B cell (primary cell): ENCODE results near the gene FAM3D. TPM values are rescaled to one million over a fixed set of nuclear protein-coding genes. Genes with fewer than 3 reads are reported as not detected.

ENCODE experiments used
- ATAC-seq: fragments of 200-7000 bp; cut with Tn5 transposase; one replicate; pipeline ENCODE4 v1.10.0; 2021; ENCODE audit warnings: low read depth, mild to moderate bottlenecking, moderate number of reproducible peaks, moderate library complexity
- CTCF ChIA-PET: fragments of 350-600 bp; sonication (Branson Sonifier 250); formaldehyde crosslinking; loops from one replicate; lab custom pipeline; 2021; ENCODE audit warnings: antibody characterized with exemption, inconsistent platforms; lab: Charles Lee
- POLR2A ChIA-PET: fragments of 350-600 bp; sonication (Branson Sonifier 250); formaldehyde crosslinking; loops from one replicate; lab custom pipeline; 2021; ENCODE audit warnings: antibody characterized with exemption; lab: Charles Lee
- DNase-seq: peaks from one replicate; pipeline ENCODE4 v3.0.0; 2013
- H2AFZ ChIP-seq: 2 replicates; pipeline ENCODE4 v1.6.1; 2012; ENCODE audit warnings: mild to moderate bottlenecking, low read depth, low read length; ENCODE audit not compliant: insufficient read depth, poor library complexity, severe bottlenecking
- H3K27ac ChIP-seq, 2 donors: 1 replicate in 1 of 2; 2 replicates in 1 of 2; pipeline ENCODE4 v1.5.1; 2012 to 2013; ENCODE audit warnings: low read length in 2 of 2, mild to moderate bottlenecking in 2 of 2, moderate library complexity in 1 of 2
- H3K27me3 ChIP-seq, 4 experiments: fragments of 200-600 bp in 1 of 4; sonication (generic) in 1 of 4; replicated peaks in 1 of 4; 1 replicate in 2 of 4; 2 replicates in 2 of 4; pipeline versions ENCODE4 v1.6.1 to v1.7.0; 2013 to 2016; ENCODE audit warnings: low read length in 3 of 4, mild to moderate bottlenecking in 2 of 4, mixed read lengths in 1 of 4, moderate library complexity in 1 of 4; ENCODE audit not compliant: insufficient read depth in 4 of 4, control insufficient read depth in 3 of 4; ENCODE audit errors: control extremely low read depth in 1 of 4
- H3K36me3 ChIP-seq, 2 experiments: replicated peaks in 1 of 2; 1 replicate in 1 of 2; 2 replicates in 1 of 2; pipeline versions ENCODE4 v1.6.1 to v1.7.1; 2013; ENCODE audit warnings: low read length in 1 of 2; ENCODE audit not compliant: insufficient read depth in 2 of 2, control insufficient read depth in 1 of 2; ENCODE audit errors: control extremely low read depth in 1 of 2, extremely low read depth in 1 of 2
- H3K4me1 ChIP-seq, 2 donors: fragments of 200-600 bp in 1 of 2; sonication (generic) in 1 of 2; 1 replicate in 1 of 2; 2 replicates in 1 of 2; pipeline versions ENCODE4 v1.5.1 to v1.6.1; 2013 to 2017; ENCODE audit warnings: low read length in 2 of 2; ENCODE audit not compliant: control insufficient read depth in 2 of 2, insufficient read depth in 2 of 2
- H3K4me2 ChIP-seq: replicated peaks from 2 replicates; pipeline ENCODE3; 2012; ENCODE audit warnings: mild to moderate bottlenecking, low read depth, low read length; ENCODE audit not compliant: poor library complexity, severe bottlenecking
- H3K4me3 ChIP-seq, 5 experiments: fragments of 200-600 bp in 1 of 5; sonication (generic) in 1 of 5; 1 replicate in 3 of 5; 2 replicates in 2 of 5; pipeline versions ENCODE4 v1.5.1 to v1.7.0; 2011 to 2016; ENCODE audit warnings: low read length in 4 of 5, mild to moderate bottlenecking in 4 of 5, low read depth in 2 of 5, control low read depth in 1 of 5, moderate library complexity in 1 of 5; ENCODE audit not compliant: insufficient read depth in 1 of 5; ENCODE audit errors: control extremely low read depth in 1 of 5, extremely low read depth in 1 of 5
- H3K79me2 ChIP-seq: fragments of 200-600 bp; sonication (generic); one replicate; pipeline ENCODE4 v1.6.0; 2016; ENCODE audit warnings: low read length; ENCODE audit not compliant: control insufficient read depth, insufficient read depth
- H3K9ac ChIP-seq: fragments of 200-600 bp; sonication (generic); 2 replicates; pipeline ENCODE4 v1.6.1; 2017; ENCODE audit warnings: mild to moderate bottlenecking, low read length, moderate library complexity
- H3K9me3 ChIP-seq, 3 donors: one replicate each; pipeline versions ENCODE4 v1.6.1 to v1.7.1; 2013; ENCODE audit warnings: low read length in 2 of 3; ENCODE audit not compliant: control insufficient read depth in 2 of 3, insufficient read depth in 1 of 3; ENCODE audit errors: control extremely low read depth in 1 of 3
- H4K20me1 ChIP-seq: 2 replicates; pipeline ENCODE4 v1.6.0; 2012; ENCODE audit warnings: mild to moderate bottlenecking, low read length; ENCODE audit not compliant: insufficient read depth, control insufficient read depth, poor library complexity, severe bottlenecking
- H3K27ac Mint-ChIP-seq: one replicate; pipeline ENCODE4 v1.8.0; 2021; ENCODE audit warnings: mixed read lengths
- H3K27me3 Mint-ChIP-seq: one replicate; pipeline ENCODE4 v1.8.0; 2021; ENCODE audit warnings: mixed read lengths
- H3K4me1 Mint-ChIP-seq: one replicate; pipeline ENCODE4 v1.8.0; 2021; ENCODE audit warnings: mixed read lengths
- H3K4me3 Mint-ChIP-seq: one replicate; pipeline ENCODE4 v1.8.0; 2021; ENCODE audit warnings: mixed read lengths
- H3K9me3 Mint-ChIP-seq: one replicate; pipeline ENCODE4 v1.8.0; 2022; ENCODE audit warnings: mixed read lengths; ENCODE audit not compliant: insufficient read depth
- CTCF ChIP-seq: fragments of 200-600 bp; IDR thresholded peaks from one replicate; pipeline ENCODE4 v1.8.0; 2022; ENCODE audit warnings: antibody characterized with exemption, mild to moderate bottlenecking
- EZH2 ChIP-seq: IDR thresholded peaks from 2 replicates; pipeline ENCODE4 v1.6.1; 2012; ENCODE audit warnings: borderline replicate concordance, low read depth, mild to moderate bottlenecking, moderate library complexity, low read length; ENCODE audit not compliant: insufficient read depth, poor library complexity, severe bottlenecking
- WGBS: methylation state at CpG from one replicate; pipeline ENCODE4 v1.1.5; 2013; ENCODE audit warnings: missing lambda C conversion rate; ENCODE audit not compliant: insufficient coverage; 5-methylcytosine and 5-hydroxymethylcytosine counted together
- intact Hi-C: fragments of 100-400 bp; cut with micrococcal nuclease; formaldehyde crosslinking; loops from one replicate; pipeline ENCODE4 v1.10.0; 2022
- polyA plus RNA-seq: library from polyadenylated mRNA; depleted of rRNA; stranded (reverse); fragments of >200 nt; gene quantifications from 2 replicates; pipeline ENCODE4 v1.2.3, GENCODE V29; 2012
- total RNA-seq, 2 donors: library from RNA; stranded (reverse); fragments of 120-200 nt in 1 of 2; gene quantifications; 1 replicate in 1 of 2; 2 replicates in 1 of 2; pipeline versions ENCODE4 v1.2.3 to v1.2.4, GENCODE V29; 2013 to 2022

The FAM3D gene
- total and polyA plus RNA-seq, 2 donors (not counting 1 experiment from before 2014, with no cell fraction given), result not detected

- H3K36me3 ChIP-seq, result no peaks in the 10 kb centered on the region
- H3K27ac ChIP-seq, result no peak overlapping the region
- no peak overlapping the region for H3K4me3 Mint-ChIP-seq
- no peak for DNase-seq
- peaks cover 8% of the 10 kb centered on the region for H3K27me3 Mint-ChIP-seq
- WGBS, result no CpG with 5 or more reads among the region's 4 CpGs
- peaks cover 0 to 6% (median 0%) of the 10 kb centered on the region in 3 donors for H3K9me3 ChIP-seq
- TF ChIP-seq EZH2 (no peak), CTCF (no peak)
- ChIA-PET CTCF (interaction anchor here (1.1 to 5.2 kb wide), 5 partner anchors 8 to 415 kb away, joined by 3 to 39 read pairs (median 15); partner anchors contain the start of genes HTD2 and RPP14), POLR2A (no interaction called here)
- no peak overlapping the region for H3K4me2 ChIP-seq
- H3K4me1 ChIP-seq, result peaks cover 0 to 8% of the 10 kb centered on the region in 2 donors
- H3K27ac Mint-ChIP-seq, result no peak overlapping the region
- no peak overlapping the region for H2AFZ ChIP-seq
- no peaks in the 10 kb centered on the region for H3K9me3 Mint-ChIP-seq
- no peak overlapping the region for H3K9ac ChIP-seq
- no peaks in the 10 kb centered on the region for H3K79me2 ChIP-seq
- intact Hi-C loops, result no loop called here
- peaks cover 16% of the 10 kb centered on the region for H3K4me1 Mint-ChIP-seq
- H4K20me1 ChIP-seq, result no peaks in the 10 kb centered on the region
- H3K4me3 ChIP-seq, result no peak overlapping the region
- H3K27me3 ChIP-seq, result peaks cover 0 to 6% (median 0%) of the 10 kb centered on the region in 4 experiments
- no peak for ATAC-seq
Observed at GRCh38 chr3:58639001-58639400, 27.6 kb downstream of the FAM3D start.

GRCh38 chr3:58638591-58638990 is 28.0 kb downstream of the FAM3D start:
- intact Hi-C loops, result no loop called here
- Mint-ChIP-seq H3K9me3 (no peaks in the 10 kb centered on the region), H3K27ac (no peak overlapping the region), H3K4me3 (no peak overlapping the region), H3K4me1 (peaks cover 16% of the 10 kb centered on the region), H3K27me3 (peaks cover 9% of the 10 kb centered on the region)
- peaks cover 0 to 9% (median 0%) of the 10 kb centered on the region in 4 experiments for H3K27me3 ChIP-seq
- no peak overlapping the region for H3K4me2 ChIP-seq
- H3K4me3 ChIP-seq, result no peak overlapping the region
- WGBS, result 91% methylated on average over 3 of the region's 6 CpGs
- H4K20me1 ChIP-seq, result no peaks in the 10 kb centered on the region
- no peak for ATAC-seq
- DNase-seq, result no peak
- TF ChIP-seq EZH2, result no peak
- no peak for TF ChIP-seq CTCF
- no peaks in the 10 kb centered on the region for H3K79me2 ChIP-seq
- no peaks in the 10 kb centered on the region for H3K36me3 ChIP-seq
- peaks cover 0 to 8% of the 10 kb centered on the region in 2 donors for H3K4me1 ChIP-seq
- peaks cover 0 to 2% (median 0%) of the 10 kb centered on the region in 3 donors for H3K9me3 ChIP-seq
- no peak overlapping the region for H2AFZ ChIP-seq
- POLR2A ChIA-PET, result no interaction called here
- no peak overlapping the region for H3K27ac ChIP-seq
- no peak overlapping the region for H3K9ac ChIP-seq
- CTCF ChIA-PET, result interaction anchor here (1.1 to 5.2 kb wide), 5 partner anchors 8 to 415 kb away, joined by 3 to 39 read pairs (median 15); partner anchors contain the start of genes HTD2 and RPP14
